Bronchial epithelial cell (primary cell): Measurements from ENCODE around the gene SETDB1. TPM values are rescaled to one million over a fixed set of nuclear protein-coding genes. Genes with fewer than 3 reads are reported as not detected.
A peak's percentile ranks its signal among the peaks of the same experiment; 100 is the strongest.

Experiments used
- DNase-seq: peaks from one replicate; pipeline ENCODE4 v3.0.0-alpha.2; 2010; ENCODE audit warnings: low read depth
- FAIRE-seq: peaks from 2 replicates; lab custom pipeline; 2011; peaks lifted over from hg19 to GRCh38; lab: Jason Lieb, UNC
- H3K27me3 ChIP-seq: 2 replicates; pipeline ENCODE4 v1.5.1; 2011; ENCODE audit warnings: low read length; ENCODE audit not compliant: control insufficient read depth, insufficient read depth
- H3K36me3 ChIP-seq: 2 replicates; pipeline ENCODE4 v1.5.1; 2011; ENCODE audit warnings: low read length; ENCODE audit not compliant: control insufficient read depth, insufficient read depth
- H3K4me3 ChIP-seq: 2 replicates; pipeline ENCODE4 v1.5.1; 2011; ENCODE audit warnings: mild to moderate bottlenecking, low read depth, low read length, control low read depth
- total RNA-seq: library from RNA; depleted of rRNA; stranded (reverse); fragments of >200 nt; gene quantifications from 2 replicates; pipeline ENCODE4 v1.2.1, GENCODE V29; 2014
- TF ChIP-seq, protein P1 (sequence below): IDR thresholded peaks from 2 replicates; pipeline ENCODE4 v1.5.1; 2011; ENCODE audit warnings: mild to moderate bottlenecking, moderate library complexity, low read length, control low read depth, inconsistent platforms; ENCODE audit not compliant: insufficient read depth, severe bottlenecking

The SETDB1 gene
- total RNA-seq, 1 donor from 2014 or later, result 24.0 TPM

GRCh38 chr1:150979092-150980056 lies 53.2 kb downstream of the SETDB1 start:
- FAIRE-seq, result no peak
- peak; percentile 78 for DNase-seq
- Histone ChIP-seq H3K27me3 (no peaks in the 10 kb centered on the region), H3K4me3 (no peak overlapping the region), H3K36me3 (no peaks in the 10 kb centered on the region)
- TF ChIP-seq, protein P1, sequence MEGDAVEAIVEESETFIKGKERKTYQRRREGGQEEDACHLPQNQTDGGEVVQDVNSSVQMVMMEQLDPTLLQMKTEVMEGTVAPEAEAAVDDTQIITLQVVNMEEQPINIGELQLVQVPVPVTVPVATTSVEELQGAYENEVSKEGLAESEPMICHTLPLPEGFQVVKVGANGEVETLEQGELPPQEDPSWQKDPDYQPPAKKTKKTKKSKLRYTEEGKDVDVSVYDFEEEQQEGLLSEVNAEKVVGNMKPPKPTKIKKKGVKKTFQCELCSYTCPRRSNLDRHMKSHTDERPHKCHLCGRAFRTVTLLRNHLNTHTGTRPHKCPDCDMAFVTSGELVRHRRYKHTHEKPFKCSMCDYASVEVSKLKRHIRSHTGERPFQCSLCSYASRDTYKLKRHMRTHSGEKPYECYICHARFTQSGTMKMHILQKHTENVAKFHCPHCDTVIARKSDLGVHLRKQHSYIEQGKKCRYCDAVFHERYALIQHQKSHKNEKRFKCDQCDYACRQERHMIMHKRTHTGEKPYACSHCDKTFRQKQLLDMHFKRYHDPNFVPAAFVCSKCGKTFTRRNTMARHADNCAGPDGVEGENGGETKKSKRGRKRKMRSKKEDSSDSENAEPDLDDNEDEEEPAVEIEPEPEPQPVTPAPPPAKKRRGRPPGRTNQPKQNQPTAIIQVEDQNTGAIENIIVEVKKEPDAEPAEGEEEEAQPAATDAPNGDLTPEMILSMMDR, result peak; percentile 99

DNA sequence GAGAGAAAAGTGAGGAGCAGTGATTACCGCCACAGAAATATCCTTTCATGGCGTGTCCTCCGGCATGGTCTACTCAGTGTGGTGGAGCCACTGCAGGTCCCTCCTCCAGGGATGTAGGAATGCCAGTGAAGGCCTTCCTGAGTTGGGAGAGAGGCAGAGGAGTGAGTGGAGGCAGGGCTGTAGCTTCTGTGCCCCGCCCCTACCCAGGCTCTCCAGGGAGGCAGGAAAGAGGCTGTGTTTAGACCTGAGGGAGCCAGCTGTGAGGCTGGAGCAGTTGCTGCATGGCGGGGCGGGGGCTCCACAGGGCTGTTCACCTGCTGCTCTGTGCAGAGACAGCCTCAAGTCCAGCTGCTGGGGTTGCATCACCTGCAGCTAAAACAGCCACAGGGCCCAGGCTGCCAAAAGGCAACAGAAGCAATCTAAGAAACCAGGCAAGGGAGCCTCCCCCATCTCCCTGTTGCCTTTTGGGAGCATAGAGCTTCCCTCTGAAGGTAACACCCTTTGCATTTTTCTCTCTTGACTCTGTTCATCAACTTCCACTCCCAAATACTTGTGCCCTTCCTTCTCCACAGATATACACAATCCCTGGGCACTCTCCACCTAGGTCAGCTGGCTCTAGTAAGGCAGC lies 55.1 kb downstream of the SETDB1 start:
- H3K4me3 ChIP-seq, result no peak overlapping the region
- no peaks in the 10 kb centered on the region for H3K27me3 ChIP-seq
- DNase-seq, result peak; percentile 46
- TF ChIP-seq, protein P1, result no peak
- no peaks in the 10 kb centered on the region for H3K36me3 ChIP-seq
- FAIRE-seq, result no peak

GRCh38 chr1:150981805-150982712 lies 55.9 kb downstream of the SETDB1 start, which contains the start of gene ANXA9:
Gene ANXA9, plus strand, starts transcription at chr1:150982292. Its CDS starts 814 bp downstream, at chr1:150983106.
- TF ChIP-seq, protein P1, result no peak
- Histone ChIP-seq H3K36me3 (no peaks in the 10 kb centered on the region), H3K27me3 (no peaks in the 10 kb centered on the region), H3K4me3 (no peak within 1 kb of the TSS)
- FAIRE-seq, result no peak
- peak; percentile 18 for DNase-seq

GRCh38 chr1:150985179-150985825 lies 59.1 kb downstream of the SETDB1 start:
- TF ChIP-seq, protein P1, result no peak
- Histone ChIP-seq H3K27me3 (no peaks in the 10 kb centered on the region), H3K4me3 (no peak overlapping the region), H3K36me3 (no peaks in the 10 kb centered on the region)
- no peak for DNase-seq
- FAIRE-seq, result no peak

- no peaks in the 10 kb centered on the region for H3K36me3 ChIP-seq
- H3K27me3 ChIP-seq, result no peaks in the 10 kb centered on the region
- no peak overlapping the region for H3K4me3 ChIP-seq
- FAIRE-seq, result no peak
- DNase-seq, result no peak
- TF ChIP-seq, protein P1, result no peak
Measured at GRCh38 chr1:150987924-150988323, 61.8 kb downstream of the SETDB1 start.
